ENCODE measurements around the gene SERPINA3.
"Not testable (repeated sequence)": the region's sequence is repeated elsewhere in the genome, so short reads cannot be mapped to it uniquely, and the experiment has no call there.

The SERPINA3 gene

GRCh38 chr14:94631050-94631449 is 18.9 kb downstream of the SERPINA3 start:
- DNase-seq = no peak

- DNase-seq = no peak
Measured at GRCh38 chr14:94631536-94632304, 19.5 kb downstream of the SERPINA3 start.

- DNase-seq = no peak
Measured at GRCh38 chr14:94632305-94632590, 20.1 kb downstream of the SERPINA3 start.

- DNase-seq = no peak
Measured at GRCh38 chr14:94633121-94633520, 20.9 kb downstream of the SERPINA3 start.

- no peak for DNase-seq
Measured at GRCh38 chr14:94635154-94635553, 23.0 kb downstream of the SERPINA3 start.

GRCh38 chr14:94636744-94637412 is 24.7 kb downstream of the SERPINA3 start:
- DNase-seq = no peak

- not testable (repeated sequence) for DNase-seq
Measured at GRCh38 chr14:94637814-94638213, 25.6 kb downstream of the SERPINA3 start.

GRCh38 chr14:94638339-94638738 is 26.1 kb downstream of the SERPINA3 start:
- DNase-seq = peak in 1 of 51 donors; percentile 9

- DNase-seq = no peak
Measured at GRCh38 chr14:94638961-94639817, 27.0 kb downstream of the SERPINA3 start.

- DNase-seq = no peak
Measured at GRCh38 chr14:94640721-94641631, 28.8 kb downstream of the SERPINA3 start.

- DNase-seq = no peak
Measured at GRCh38 chr14:94641632-94641955, 29.4 kb downstream of the SERPINA3 start.

- no peak for DNase-seq
Measured at GRCh38 chr14:94643316-94644101, 31.3 kb downstream of the SERPINA3 start.

GRCh38 chr14:94644102-94644535 is 31.9 kb downstream of the SERPINA3 start:
- no peak for DNase-seq

GRCh38 chr14:94646066-94646465 is 33.9 kb downstream of the SERPINA3 start:
- no peak for DNase-seq

- peak in 1 of 51 donors; percentile 11 for DNase-seq
Measured at GRCh38 chr14:94646481-94646880, 34.3 kb downstream of the SERPINA3 start.

- no peak for DNase-seq
Measured at GRCh38 chr14:94648801-94649200, 36.6 kb downstream of the SERPINA3 start.

GRCh38 chr14:94649543-94650443 is 37.6 kb downstream of the SERPINA3 start:
- DNase-seq = no peak

GRCh38 chr14:94650444-94650775 is 38.2 kb downstream of the SERPINA3 start:
- DNase-seq = no peak

Data from hypothalamus (tissue), 51 donors.